ENCODE measurements around the gene WNT7B.

DNA sequence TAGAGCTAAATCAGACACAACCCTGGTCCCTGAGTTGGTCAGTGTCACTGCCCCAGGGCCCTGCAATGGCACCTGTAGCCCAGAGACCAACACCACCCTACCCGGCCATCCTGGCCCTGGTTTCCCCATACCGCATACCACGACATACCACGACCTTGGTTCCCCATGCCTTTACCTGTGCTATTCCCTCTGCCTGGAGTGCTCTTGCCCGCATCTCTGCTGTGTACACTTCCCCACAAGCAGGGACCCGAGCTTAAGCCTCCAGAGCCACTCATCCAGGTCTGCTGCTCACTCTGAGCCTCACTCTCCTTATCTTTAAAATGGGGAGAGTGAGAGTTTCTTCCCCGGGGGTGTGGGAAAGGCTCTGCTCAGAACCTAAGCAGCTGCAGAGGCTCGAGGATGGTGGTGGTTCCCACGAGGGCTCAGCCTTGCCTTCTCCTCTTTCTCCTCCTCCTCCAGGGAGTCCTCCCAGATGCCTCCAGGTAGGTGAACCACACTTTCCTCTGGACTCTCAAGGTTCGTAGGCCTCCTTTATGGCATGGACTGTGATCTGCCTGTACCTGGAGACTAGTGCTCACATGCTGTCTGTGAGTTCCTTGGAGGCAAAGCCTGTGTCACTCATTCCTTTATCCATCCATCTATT, 48.1 kb downstream of the WNT7B start:
- TF ChIP-seq NFXL1 (IDR thresholded peaks at IDR 0.05; ENCODE audit: borderline replicate concordance) (no peak), RBBP5 (conservative IDR thresholded peaks at IDR 0.05) (no peak), EZH2 (IDR thresholded peaks at IDR 0.05; ENCODE audit: borderline replicate concordance, control insufficient read depth, low read depth, low read length) (no peak), RAD21 (IDR thresholded peaks at IDR 0.05; ENCODE audit: insufficient read depth, low read depth, low read length) (no peak), ATF2 (IDR thresholded peaks at IDR 0.05; ENCODE audit: low read length) (no peak), EED (IDR thresholded peaks at IDR 0.05; ENCODE audit: low read depth) (no peak), CTCF (IDR thresholded peaks at IDR 0.05 in 2 of 3, conservative IDR thresholded peaks at IDR 0.05 in 1 of 3; ENCODE audit: control insufficient read depth in 2 of 3, extremely low read depth in 1 of 3, insufficient read depth in 1 of 3, low read depth in 3 of 3, low read length in 3 of 3) (no peak), ZNF274 (IDR thresholded peaks at IDR 0.05; ENCODE audit: insufficient read depth, insufficient read length) (no peak), SP1 (IDR thresholded peaks at IDR 0.05; ENCODE audit: low read depth, low read length) (no peak), POLR2A (IDR thresholded peaks at IDR 0.05; ENCODE audit: low read depth, low read length) (no peak)
- TF ChIP-seq, protein P1, sequence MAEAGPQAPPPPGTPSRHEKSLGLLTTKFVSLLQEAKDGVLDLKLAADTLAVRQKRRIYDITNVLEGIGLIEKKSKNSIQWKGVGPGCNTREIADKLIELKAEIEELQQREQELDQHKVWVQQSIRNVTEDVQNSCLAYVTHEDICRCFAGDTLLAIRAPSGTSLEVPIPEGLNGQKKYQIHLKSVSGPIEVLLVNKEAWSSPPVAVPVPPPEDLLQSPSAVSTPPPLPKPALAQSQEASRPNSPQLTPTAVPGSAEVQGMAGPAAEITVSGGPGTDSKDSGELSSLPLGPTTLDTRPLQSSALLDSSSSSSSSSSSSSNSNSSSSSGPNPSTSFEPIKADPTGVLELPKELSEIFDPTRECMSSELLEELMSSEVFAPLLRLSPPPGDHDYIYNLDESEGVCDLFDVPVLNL (IDR thresholded peaks at IDR 0.05; ENCODE audit: low read depth, low read length): no peak
